ENCODE measurements around the gene ADAMTS2.

DNA sequence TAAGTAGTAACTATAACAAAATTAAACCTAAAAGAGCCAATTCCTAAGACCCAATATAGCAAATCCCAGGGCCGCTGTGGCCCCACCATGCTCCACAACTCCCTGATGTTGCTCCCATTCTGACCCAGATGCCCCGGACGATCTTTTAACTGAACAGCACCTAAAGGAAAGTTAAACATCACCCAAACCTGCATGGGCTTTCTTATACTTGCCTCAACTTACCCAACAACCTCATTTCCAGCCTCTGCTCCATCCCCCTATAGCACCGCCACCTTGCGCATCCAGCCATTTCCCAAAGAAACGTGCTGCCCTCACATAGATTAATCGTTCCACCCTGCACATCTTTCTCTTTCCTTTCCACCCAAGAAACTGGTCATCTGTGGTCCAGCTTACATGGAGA is 230.5 kb downstream of the ADAMTS2 start:
- no peak for TF ChIP-seq CTCF (IDR thresholded peaks at IDR 0.05; ENCODE audit: insufficient read depth, low read length, poor library complexity, severe bottlenecking)
- no peak for TF ChIP-seq EZH2phosphoT487 (conservative IDR thresholded peaks at IDR 0.05; ENCODE audit: low read length)
